Measurements from ENCODE around the gene KRTAP19-6.
"Not testable (repeated sequence)": the region's sequence is repeated elsewhere in the genome, so short reads cannot be mapped to it uniquely, and the experiment has no call there.

KRTAP19-6 gene

GRCh38 chr21:30541764-30542163, at the start of gene KRTAP19-6:
TSS of gene KRTAP19-6 (minus strand) at chr21:30541864. CDS start at chr21:30541833, 31 bp downstream.
- DNase-seq = no peak

- no peak for DNase-seq
Measured at GRCh38 chr21:30590297-30590696, 48.6 kb upstream of the KRTAP19-6 start, which contains the start of gene KRTAP22-2. TSS of gene KRTAP22-2 (minus strand) at chr21:30590397.

DNA sequence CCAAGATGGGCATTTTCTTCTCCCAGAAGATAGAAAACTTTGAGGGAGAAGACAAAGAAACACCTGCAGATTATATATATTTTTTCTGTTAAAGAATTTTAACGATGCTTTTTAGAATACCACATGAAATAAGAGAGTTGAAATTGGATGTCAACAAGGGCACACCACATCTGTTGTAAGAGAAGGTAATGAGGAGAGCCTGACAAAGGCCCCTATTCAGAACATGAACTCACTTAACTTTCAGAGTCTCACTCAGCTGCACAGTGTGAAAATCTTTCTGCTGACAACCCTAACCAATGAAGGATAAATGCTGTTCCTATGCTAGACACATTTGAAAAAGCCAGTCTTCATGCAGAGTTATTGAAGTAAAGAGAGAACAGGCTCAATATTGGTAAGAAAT, 41.2 kb upstream of the KRTAP19-6 start:
- no peak for DNase-seq

- DNase-seq = no peak
Measured at GRCh38 chr21:30580132-30580531, 38.5 kb upstream of the KRTAP19-6 start.

GRCh38 chr21:30579346-30579745, 37.7 kb upstream of the KRTAP19-6 start:
- DNase-seq = no peak

DNA sequence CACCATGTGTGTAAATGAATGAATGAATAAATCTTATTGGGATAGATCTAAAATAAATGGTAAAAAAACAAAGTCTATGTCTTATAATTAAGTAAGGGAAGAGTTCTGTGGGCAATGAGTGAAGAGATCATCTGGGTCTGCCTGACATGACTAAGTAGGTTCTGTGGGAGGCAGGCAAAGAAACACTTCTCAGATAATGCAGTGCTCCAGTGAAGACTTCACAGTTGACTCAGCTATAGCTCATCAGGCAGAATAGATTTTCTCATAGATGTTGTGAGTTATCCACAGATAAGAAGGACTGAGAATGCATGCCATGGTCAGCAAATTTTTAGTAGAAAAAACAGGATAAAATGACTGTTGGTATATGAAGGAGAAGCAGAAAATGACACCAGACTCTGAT, 36.1 kb upstream of the KRTAP19-6 start:
- DNase-seq = no peak

GRCh38 chr21:30567617-30568016, 26.0 kb upstream of the KRTAP19-6 start:
- DNase-seq = no peak

DNA sequence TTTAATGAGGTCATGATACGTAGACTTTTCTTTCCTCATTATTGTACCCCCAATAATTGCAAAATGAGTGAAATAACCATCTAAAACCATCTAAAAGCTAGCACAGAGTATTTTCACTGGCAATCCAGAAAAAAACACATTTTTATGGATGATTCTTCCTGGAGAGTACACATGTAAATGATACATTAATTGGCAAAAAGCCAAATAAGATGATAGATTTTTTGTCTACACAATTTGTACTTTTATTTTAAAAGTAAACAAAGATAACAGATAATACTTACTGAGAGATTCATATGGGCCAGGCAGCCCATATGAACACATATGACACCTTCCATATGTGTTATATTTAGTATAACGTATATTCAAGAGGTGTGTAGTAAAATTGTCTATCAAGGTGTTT, 22.0 kb upstream of the KRTAP19-6 start:
- no peak for DNase-seq

GRCh38 chr21:30563072-30563471, 21.4 kb upstream of the KRTAP19-6 start:
- no peak for DNase-seq

DNA sequence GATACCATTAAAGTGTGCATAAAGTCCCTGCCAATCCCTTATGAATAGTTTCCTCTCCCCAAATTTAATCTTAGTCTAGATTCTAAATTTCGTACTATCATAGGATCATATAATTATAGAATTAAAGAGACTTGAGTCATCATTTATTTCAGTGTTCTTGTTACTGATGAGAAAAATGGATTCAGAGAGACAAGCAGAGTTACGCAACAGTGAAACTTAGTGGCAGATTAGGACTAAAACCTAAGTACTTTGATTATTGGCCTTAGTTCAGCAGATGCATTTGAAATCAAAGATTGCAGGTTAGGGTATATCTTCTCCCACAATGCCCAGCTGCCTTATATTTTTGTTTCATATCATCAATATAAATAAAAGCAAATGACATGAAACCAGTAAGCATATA, 20.3 kb upstream of the KRTAP19-6 start:
- DNase-seq = no peak

DNA sequence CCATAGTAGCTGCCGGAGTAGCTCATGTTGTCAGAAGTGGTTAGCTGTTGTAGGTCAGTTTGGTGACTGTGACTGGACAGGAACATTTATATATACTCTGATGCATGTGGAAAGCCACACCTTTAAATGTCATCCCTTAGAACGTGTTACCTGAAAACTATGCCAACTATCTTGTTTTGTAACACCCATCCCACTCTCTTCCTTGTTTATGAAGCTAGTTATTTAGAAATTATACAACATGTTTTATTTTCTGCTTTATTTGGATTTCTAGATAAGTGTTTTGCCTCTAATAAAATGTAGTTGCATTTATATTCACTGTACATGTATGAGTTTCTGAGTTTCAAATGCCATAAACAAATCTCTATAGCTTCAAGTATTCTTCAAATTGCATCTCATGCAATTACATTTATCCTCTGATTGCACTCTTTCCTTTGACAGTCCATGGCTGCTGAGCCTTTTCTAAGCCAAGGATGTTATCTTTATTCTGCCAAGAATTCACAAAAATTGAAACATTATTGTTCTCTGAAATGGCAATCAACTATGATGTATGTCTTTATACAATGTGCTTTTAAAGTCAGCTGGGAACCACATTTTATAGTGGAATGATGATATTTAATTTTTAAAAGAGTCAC, 19.7 kb upstream of the KRTAP19-6 start, which contains the start of gene KRTAP19-7:
TSS of gene KRTAP19-7 (minus strand) at position 51 of the 632 bp plus-strand sequence. CDS start at position 26, 25 bp downstream.
- DNase-seq = no peak

DNA sequence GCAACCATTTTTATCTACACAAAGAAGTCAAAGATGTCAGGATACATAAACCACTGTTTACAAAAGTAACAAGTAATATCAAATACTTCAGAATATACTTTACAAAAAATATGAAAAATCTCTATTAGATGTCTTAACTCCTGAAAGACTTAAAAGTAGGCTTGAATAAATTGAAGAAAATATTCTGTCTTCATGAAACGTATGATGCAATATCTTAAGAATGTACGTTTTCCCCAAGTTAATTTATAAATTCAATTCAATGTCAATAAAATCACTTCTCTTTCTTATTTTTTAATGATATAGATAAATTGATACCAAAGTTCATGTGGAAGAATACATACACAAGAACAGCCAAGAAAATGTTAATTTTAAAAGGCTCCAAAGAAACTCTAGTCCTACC, 13.4 kb upstream of the KRTAP19-6 start:
- DNase-seq = no peak

- no peak for DNase-seq
Measured at GRCh38 chr21:30552782-30553181, 11.1 kb upstream of the KRTAP19-6 start.

- DNase-seq = no peak
Measured at GRCh38 chr21:30518876-30519275, 22.8 kb downstream of the KRTAP19-6 start.

DNA sequence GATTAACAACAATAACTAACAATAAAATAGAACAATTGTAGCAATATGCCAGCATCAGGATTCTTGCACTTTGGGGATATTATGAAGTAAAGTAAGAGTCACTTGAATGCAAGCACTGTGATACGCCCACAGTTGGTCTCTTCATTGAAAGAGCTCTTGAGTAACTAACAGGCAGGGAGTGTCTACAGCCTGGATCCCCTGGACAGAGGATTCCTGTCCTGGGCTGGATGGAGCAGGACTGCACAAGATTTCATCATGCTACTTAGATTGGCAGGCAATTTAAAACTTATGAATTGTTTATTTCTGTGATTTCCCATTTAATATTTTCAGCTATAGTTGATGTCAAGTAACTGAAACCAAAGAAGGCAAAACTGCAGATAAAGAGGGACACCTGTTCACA, 26.0 kb downstream of the KRTAP19-6 start:
- DNase-seq = no peak

DNA sequence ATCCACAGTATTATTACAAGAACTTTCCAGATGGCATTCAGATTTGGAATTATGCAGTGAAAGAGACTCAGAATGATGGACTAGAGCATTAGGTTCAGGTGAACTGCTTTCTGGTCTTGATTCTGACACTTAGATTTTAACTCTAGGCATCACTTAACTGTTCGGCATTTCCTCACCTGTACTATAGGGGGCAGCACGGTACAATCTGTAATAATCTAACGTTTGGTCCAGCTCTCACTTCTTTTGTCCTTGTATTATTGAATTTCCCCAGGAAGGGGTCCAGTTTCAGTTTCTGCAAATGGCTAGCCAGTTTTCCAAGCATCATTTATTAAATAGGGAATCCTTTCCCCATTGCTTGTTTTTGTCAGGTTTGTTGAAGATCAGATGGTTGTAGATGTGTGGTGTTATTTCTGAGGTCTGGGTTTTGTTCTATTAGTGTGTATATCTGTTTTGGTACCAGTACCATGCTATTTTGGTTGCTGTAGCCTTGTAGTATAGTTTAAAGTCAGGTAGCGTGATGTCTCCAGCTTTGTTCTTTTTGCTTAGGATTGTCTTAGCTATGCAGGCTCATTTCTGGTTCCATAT, 36.0 kb downstream of the KRTAP19-6 start:
- DNase-seq = not testable (repeated sequence)

DNA sequence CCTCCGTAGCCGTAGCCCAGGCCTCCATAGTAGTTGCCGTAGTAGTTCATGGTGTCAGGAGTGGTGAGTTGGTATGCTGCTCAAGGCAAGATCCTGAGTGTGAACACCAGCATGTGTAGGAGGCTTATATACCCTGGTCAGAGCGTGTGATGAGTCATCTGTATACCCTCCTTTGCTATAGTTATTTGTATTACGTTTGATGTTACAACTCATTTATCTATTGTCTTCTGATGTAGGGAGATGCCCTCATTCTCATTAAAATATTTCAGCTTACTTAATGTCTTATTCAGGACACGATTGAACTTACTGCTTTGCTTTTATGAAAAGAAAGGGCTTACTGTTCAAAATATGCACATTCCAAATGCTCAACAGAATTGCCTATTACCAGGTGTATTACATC, 39.6 kb downstream of the KRTAP19-6 start, which contains the start of gene KRTAP19-5:
TSS of gene KRTAP19-5 (minus strand) at position 101 of the 400 bp plus-strand sequence. CDS start at position 50, 51 bp downstream.
- no peak for DNase-seq

- no peak for DNase-seq
Measured at GRCh38 chr21:30497065-30497464, 44.6 kb downstream of the KRTAP19-6 start, which contains the start of gene KRTAP19-4. TSS of gene KRTAP19-4 (minus strand) at chr21:30497165. CDS start at chr21:30497110, 55 bp downstream.

DNA sequence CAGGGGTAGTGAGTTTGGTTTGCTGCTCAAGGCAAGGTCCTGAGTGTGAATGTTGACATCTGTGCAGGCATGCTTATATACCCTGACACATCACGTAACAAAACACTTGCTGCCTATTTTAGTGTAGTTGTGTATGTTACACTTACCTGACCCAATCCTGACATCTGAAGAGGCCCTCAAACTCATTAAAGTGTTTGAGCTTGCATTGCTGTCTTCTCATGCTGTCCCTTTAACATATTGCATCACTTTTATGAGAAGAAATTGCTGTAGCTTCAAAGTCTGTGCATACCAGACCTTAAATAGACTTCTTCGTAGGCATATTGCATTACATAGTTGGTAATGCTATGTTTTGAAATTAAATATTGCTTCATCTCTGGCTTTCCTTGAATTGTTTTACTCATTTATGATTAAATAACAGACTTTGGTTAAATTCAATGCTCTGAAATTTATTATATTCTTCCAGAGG, 49.7 kb downstream of the KRTAP19-6 start, which contains the start of gene KRTAP19-3:
TSS of gene KRTAP19-3 (minus strand) at position 51 of the 466 bp plus-strand sequence. CDS start 56 bp downstream, outside the sequence.
- DNase-seq = no peak
